BLaER1 treated with 17β-estradiol and CSF1 and Interleukin-3, amounts not matched to agents 10 nM and 100 nM (cell line): ENCODE data around the gene TRPM3.

ENCODE experiments used
- H3K27ac ChIP-seq, 11 experiments: shearing (Covaris generic); formaldehyde crosslinking; 2 replicates each; pipeline ENCODE4 v1.8.1; 2022
- H3K27me3 ChIP-seq, 11 experiments: shearing (Covaris generic); formaldehyde crosslinking; 2 replicates each; pipeline ENCODE4 v1.8.1; 2022
- H3K36me3 ChIP-seq, 11 experiments: shearing (Covaris generic); formaldehyde crosslinking; 2 replicates each; pipeline ENCODE4 v1.8.1; 2022
- H3K4me1 ChIP-seq, 10 experiments: shearing (Covaris generic); formaldehyde crosslinking; 2 replicates each; pipeline ENCODE4 v1.8.1; 2022
- H3K4me2 ChIP-seq, 11 experiments: shearing (Covaris generic); formaldehyde crosslinking; 2 replicates each; pipeline ENCODE4 v1.8.1; 2022
- H3K4me3 ChIP-seq, 10 experiments: shearing (Covaris generic); formaldehyde crosslinking; 2 replicates each; pipeline ENCODE4 v1.8.1; 2022
- H3K9ac ChIP-seq, 11 experiments: shearing (Covaris generic); formaldehyde crosslinking; 2 replicates each; pipeline ENCODE4 v1.8.1; 2022
- H3K9me3 ChIP-seq, 11 experiments: shearing (Covaris generic); formaldehyde crosslinking; replicated peaks in 1 of 11; 2 replicates each; pipeline ENCODE4 v1.8.1; 2022
- H4K20me1 ChIP-seq, 11 experiments: shearing (Covaris generic); formaldehyde crosslinking; 2 replicates each; pipeline ENCODE4 v1.8.1; 2022
- Cebpa-rat ChIP-seq, 11 experiments: shearing (Covaris generic); IDR thresholded peaks; 2 replicates each; pipeline ENCODE4 v1.8.1; 2022

Gene TRPM3

GRCh38 chr9:70553707-70554673 is 567.4 kb downstream of the TRPM3 start:
- H3K27me3 ChIP-seq = no peaks in the 10 kb centered on the region
- H3K4me2 ChIP-seq = peak overlapping the region in 4 of 11 experiments; percentile 28 to 79 (median 66); a peak in 6 of 22 replicates
- no peak for TF ChIP-seq Cebpa-rat (IDR thresholded peaks at IDR 0.05)
- H3K9me3 ChIP-seq = no peaks in the 10 kb centered on the region
- H4K20me1 ChIP-seq = no peaks in the 10 kb centered on the region
- peak overlapping the region in 1 of 11 experiments; percentile 6; a peak in 1 of 22 replicates for H3K27ac ChIP-seq
- H3K9ac ChIP-seq = no peak overlapping the region
- no peak overlapping the region for H3K4me3 ChIP-seq
- peaks cover 0 to 95% (median 8%) of the 10 kb centered on the region in 10 experiments; a peak in 12 of 20 replicates for H3K4me1 ChIP-seq
- no peaks in the 10 kb centered on the region for H3K36me3 ChIP-seq

- Histone ChIP-seq H3K4me2 (peak overlapping the region in 3 of 11 experiments; percentile 62 to 78 (median 66); a peak in 4 of 22 replicates), H3K27me3 (no peaks in the 10 kb centered on the region), H3K27ac (no peak overlapping the region), H3K4me1 (peaks cover 0 to 85% (median 8%) of the 10 kb centered on the region in 10 experiments; a peak in 12 of 20 replicates), H3K9me3 (no peaks in the 10 kb centered on the region), H3K4me3 (no peak overlapping the region), H3K36me3 (no peaks in the 10 kb centered on the region), H4K20me1 (no peaks in the 10 kb centered on the region), H3K9ac (no peak overlapping the region)
- no peak for TF ChIP-seq Cebpa-rat (IDR thresholded peaks at IDR 0.05)
These were observed 568.9 kb downstream of the TRPM3 start for GRCh38 chr9:70552561-70552960.

GRCh38 chr9:70551801-70552200 is 569.6 kb downstream of the TRPM3 start:
- Histone ChIP-seq H3K9ac (no peak overlapping the region), H4K20me1 (no peaks in the 10 kb centered on the region), H3K27me3 (no peaks in the 10 kb centered on the region), H3K4me3 (no peak overlapping the region), H3K4me2 (peak overlapping the region in 6 of 11 experiments; percentile 21 to 78 (median 66); a peak in 11 of 22 replicates), H3K36me3 (no peaks in the 10 kb centered on the region), H3K4me1 (peaks cover 0 to 78% (median 8%) of the 10 kb centered on the region in 10 experiments; a peak in 12 of 20 replicates), H3K9me3 (no peaks in the 10 kb centered on the region), H3K27ac (peak overlapping the region in 4 of 11 experiments; percentile 8 to 66 (median 24); a peak in 5 of 22 replicates)
- TF ChIP-seq Cebpa-rat (IDR thresholded peaks at IDR 0.05) = no peak

GRCh38 chr9:70551396-70551795 is 570.0 kb downstream of the TRPM3 start:
- no peak overlapping the region for H3K4me3 ChIP-seq
- TF ChIP-seq Cebpa-rat (IDR thresholded peaks at IDR 0.05) = no peak
- peak overlapping the region in 4 of 11 experiments; percentile 16 to 66 (median 32); a peak in 6 of 22 replicates for H3K27ac ChIP-seq
- peak overlapping the region in 6 of 11 experiments; percentile 21 to 78 (median 66); a peak in 11 of 22 replicates for H3K4me2 ChIP-seq
- H3K9me3 ChIP-seq = no peaks in the 10 kb centered on the region
- peaks cover 0 to 73% (median 8%) of the 10 kb centered on the region in 10 experiments; a peak in 12 of 20 replicates for H3K4me1 ChIP-seq
- H3K27me3 ChIP-seq = no peaks in the 10 kb centered on the region
- no peaks in the 10 kb centered on the region for H3K36me3 ChIP-seq
- no peaks in the 10 kb centered on the region for H4K20me1 ChIP-seq
- no peak overlapping the region for H3K9ac ChIP-seq

GRCh38 chr9:70549926-70550325 is 571.5 kb downstream of the TRPM3 start:
- TF ChIP-seq Cebpa-rat (IDR thresholded peaks at IDR 0.05) = no peak
- no peaks in the 10 kb centered on the region for H3K36me3 ChIP-seq

GRCh38 chr9:70542311-70542931 is 579.0 kb downstream of the TRPM3 start:
- H4K20me1 ChIP-seq = no peaks in the 10 kb centered on the region
- no peaks in the 10 kb centered on the region for H3K36me3 ChIP-seq
- no peaks in the 10 kb centered on the region for H3K27me3 ChIP-seq
- H3K4me1 ChIP-seq = peaks cover 0 to 8% (median 0%) of the 10 kb centered on the region in 10 experiments; a peak in 3 of 20 replicates
- no peaks in the 10 kb centered on the region for H3K9me3 ChIP-seq
- H3K9ac ChIP-seq = no peak overlapping the region
- no peak overlapping the region; a peak in 1 of 22 replicates for H3K4me2 ChIP-seq
- H3K4me3 ChIP-seq = no peak overlapping the region
- no peak overlapping the region for H3K27ac ChIP-seq
- TF ChIP-seq Cebpa-rat (IDR thresholded peaks at IDR 0.05) = no peak

More at GRCh38 chr9:70549926-70550325, 571.5 kb downstream of the TRPM3 start:
- H3K9ac ChIP-seq = no peak overlapping the region
- no peak overlapping the region for H3K27ac ChIP-seq
- H3K9me3 ChIP-seq = no peaks in the 10 kb centered on the region
- no peak overlapping the region for H3K4me3 ChIP-seq
- no peaks in the 10 kb centered on the region for H3K27me3 ChIP-seq
- H3K4me2 ChIP-seq = peak overlapping the region in 2 of 11 experiments; percentile 29 to 54; a peak in 4 of 22 replicates
- H4K20me1 ChIP-seq = no peaks in the 10 kb centered on the region
- peaks cover 0 to 59% (median 8%) of the 10 kb centered on the region in 10 experiments; a peak in 12 of 20 replicates for H3K4me1 ChIP-seq

- no peak overlapping the region for H3K27ac ChIP-seq
- no peak overlapping the region for H3K4me3 ChIP-seq
- no peak overlapping the region for H3K9ac ChIP-seq
- no peaks in the 10 kb centered on the region for H4K20me1 ChIP-seq
- H3K36me3 ChIP-seq = no peaks in the 10 kb centered on the region
- H3K4me1 ChIP-seq = peaks cover 0 to 8% (median 0%) of the 10 kb centered on the region in 10 experiments; a peak in 3 of 20 replicates
- no peaks in the 10 kb centered on the region for H3K27me3 ChIP-seq
- H3K9me3 ChIP-seq = 0 out of 22 replicates have a peak, but pooled peaks cover 0 to 10% (median 0%) of the 10 kb centered on the region in 11 experiments
- no peak overlapping the region for H3K4me2 ChIP-seq
- no peak for TF ChIP-seq Cebpa-rat (IDR thresholded peaks at IDR 0.05)
These were observed 581.4 kb downstream of the TRPM3 start for GRCh38 chr9:70540016-70540415.

- peaks cover 0 to 9% (median 0%) of the 10 kb centered on the region in 10 experiments; a peak in 3 of 20 replicates for H3K4me1 ChIP-seq
- H3K27ac ChIP-seq = no peak overlapping the region
- no peaks in the 10 kb centered on the region for H3K36me3 ChIP-seq
- no peaks in the 10 kb centered on the region for H3K27me3 ChIP-seq
- TF ChIP-seq Cebpa-rat (IDR thresholded peaks at IDR 0.05) = no peak
- no peaks in the 10 kb centered on the region for H4K20me1 ChIP-seq
- no peak overlapping the region for H3K9ac ChIP-seq
- 0 out of 22 replicates have a peak, but pooled peaks cover 0 to 10% (median 0%) of the 10 kb centered on the region in 11 experiments for H3K9me3 ChIP-seq
- no peak overlapping the region for H3K4me3 ChIP-seq
- peak overlapping the region in 2 of 11 experiments; percentile 6 to 16; a peak in 3 of 22 replicates for H3K4me2 ChIP-seq
These were observed 581.9 kb downstream of the TRPM3 start for GRCh38 chr9:70539526-70539925.
